PC-3 (cell line): ENCODE results near the gene MFAP1.

ENCODE experiments used
- CTCF ChIP-seq: fragments of 300-600 bp; sonication (generic); conservative IDR thresholded peaks from 2 replicates; pipeline ENCODE4 v1.5.1; 2017; ENCODE audit warnings: antibody characterized with exemption, low read depth, mild to moderate bottlenecking, low read length
- EZH2 ChIP-seq: fragments of 300-600 bp; sonication (generic); IDR thresholded peaks from one replicate; pipeline ENCODE4 v1.6.1; 2017; ENCODE audit warnings: antibody characterized with exemption, mild to moderate bottlenecking, low read length; ENCODE audit not compliant: unreplicated experiment

- TF ChIP-seq EZH2 (no peak), CTCF (no peak)
Measured at GRCh38 chr15:43772624-43773023, 51.9 kb downstream of the MFAP1 start.
